ENCODE results near the gene SPPL2B.

GRCh38 chr19:2294687-2295335 lies 33.7 kb upstream of the SPPL2B start:
- no peak for TF ChIP-seq CTCF (IDR thresholded peaks at IDR 0.05 in 4 of 5, conservative IDR thresholded peaks at IDR 0.05 in 1 of 5)
- no peak for TF ChIP-seq POLR2A (IDR thresholded peaks at IDR 0.05)
